Esophagus squamous epithelium (tissue), 4 donors: ENCODE results near the gene TGM3.

Experiments
- POLR2A ChIP-seq, 4 donors: fragments of 450-650 bp; IDR thresholded peaks; one replicate each; pipeline ENCODE4 v1.6.1; 2017; ENCODE audit warnings: antibody characterized with exemption in 4 of 4, mild to moderate bottlenecking in 4 of 4, moderate library complexity in 3 of 4
- TF ChIP-seq, protein P1 (sequence below), 6 experiments: fragments of 450-650 bp in 4 of 6; fragments of 200-600 bp in 2 of 6; sonication (generic) in 2 of 6; IDR thresholded peaks; one replicate each; pipeline ENCODE4 v1.5.1; 2016 to 2019; ENCODE audit warnings: antibody characterized with exemption in 6 of 6, mild to moderate bottlenecking in 4 of 6, moderate library complexity in 4 of 6

GRCh38 chr20:2382833-2383232, 87.0 kb downstream of the TGM3 start:
- TF ChIP-seq, protein P1, sequence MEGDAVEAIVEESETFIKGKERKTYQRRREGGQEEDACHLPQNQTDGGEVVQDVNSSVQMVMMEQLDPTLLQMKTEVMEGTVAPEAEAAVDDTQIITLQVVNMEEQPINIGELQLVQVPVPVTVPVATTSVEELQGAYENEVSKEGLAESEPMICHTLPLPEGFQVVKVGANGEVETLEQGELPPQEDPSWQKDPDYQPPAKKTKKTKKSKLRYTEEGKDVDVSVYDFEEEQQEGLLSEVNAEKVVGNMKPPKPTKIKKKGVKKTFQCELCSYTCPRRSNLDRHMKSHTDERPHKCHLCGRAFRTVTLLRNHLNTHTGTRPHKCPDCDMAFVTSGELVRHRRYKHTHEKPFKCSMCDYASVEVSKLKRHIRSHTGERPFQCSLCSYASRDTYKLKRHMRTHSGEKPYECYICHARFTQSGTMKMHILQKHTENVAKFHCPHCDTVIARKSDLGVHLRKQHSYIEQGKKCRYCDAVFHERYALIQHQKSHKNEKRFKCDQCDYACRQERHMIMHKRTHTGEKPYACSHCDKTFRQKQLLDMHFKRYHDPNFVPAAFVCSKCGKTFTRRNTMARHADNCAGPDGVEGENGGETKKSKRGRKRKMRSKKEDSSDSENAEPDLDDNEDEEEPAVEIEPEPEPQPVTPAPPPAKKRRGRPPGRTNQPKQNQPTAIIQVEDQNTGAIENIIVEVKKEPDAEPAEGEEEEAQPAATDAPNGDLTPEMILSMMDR (IDR thresholded peaks at IDR 0.05), result no peak
- TF ChIP-seq POLR2A (IDR thresholded peaks at IDR 0.05), result no peak
